Measurements from ENCODE around the gene ERVK3-1.
"Not testable (repeated sequence)": the region's sequence is repeated elsewhere in the genome, so short reads cannot be mapped to it uniquely, and the experiment has no call there.

Gene ERVK3-1

GRCh38 chr19:58346961-58347929, 42.1 kb downstream of the ERVK3-1 start:
- no peak for FAIRE-seq

- FAIRE-seq, result not testable (repeated sequence)
Observed at GRCh38 chr19:58348080-58348479, 42.9 kb downstream of the ERVK3-1 start.

- FAIRE-seq, result no peak
Observed at GRCh38 chr19:58349590-58349989, 44.4 kb downstream of the ERVK3-1 start.

GRCh38 chr19:58350001-58350861, 45.1 kb downstream of the ERVK3-1 start:
- FAIRE-seq, result no peak

GRCh38 chr19:58350871-58351557, 45.8 kb downstream of the ERVK3-1 start:
- FAIRE-seq, result no peak

GRCh38 chr19:58351558-58351878, 46.3 kb downstream of the ERVK3-1 start:
- FAIRE-seq, result no peak

GRCh38 chr19:58351990-58352755, 47.0 kb downstream of the ERVK3-1 start:
- no peak for FAIRE-seq

GRCh38 chr19:58352760-58353671, 47.8 kb downstream of the ERVK3-1 start, which contains the start of gene A1BG:
TSS of gene A1BG (minus strand) at chr19:58353492. CDS start at chr19:58353437, 55 bp downstream.
- FAIRE-seq, result no peak

GRCh38 chr19:58353717-58354477, 48.7 kb downstream of the ERVK3-1 start:
- no peak for FAIRE-seq

GRCh38 chr19:58354478-58355030, 49.4 kb downstream of the ERVK3-1 start:
- no peak for FAIRE-seq

- FAIRE-seq, result no peak
Observed at GRCh38 chr19:58355215-58355796, 50.1 kb downstream of the ERVK3-1 start.

- FAIRE-seq, result no peak
Observed at GRCh38 chr19:58355908-58356765, 51.0 kb downstream of the ERVK3-1 start.

- FAIRE-seq, result no peak
Observed at GRCh38 chr19:58356766-58357480, 51.7 kb downstream of the ERVK3-1 start.

- no peak for FAIRE-seq
Observed at GRCh38 chr19:58357481-58358145, 52.4 kb downstream of the ERVK3-1 start.

GRCh38 chr19:58361900-58362271, 56.7 kb downstream of the ERVK3-1 start:
- FAIRE-seq, result no peak

GRCh38 chr19:58362272-58362994, 57.3 kb downstream of the ERVK3-1 start, which contains the start of gene ZNF497:
TSS of gene ZNF497 (minus strand) at chr19:58362751. CDS start at chr19:58357635, 5,116 bp downstream.
- FAIRE-seq, result peak; percentile 94
